NCI-H510A (cell line): ENCODE data around the gene FGF16.
"Not testable (repeated sequence)": the region's sequence is repeated elsewhere in the genome, so short reads cannot be mapped to it uniquely, and the experiment has no call there.

Experiments used
- DNase-seq: peaks from one replicate; lab custom pipeline; 2025; lab: John Stamatoyannopoulos, UW

Gene FGF16

DNA sequence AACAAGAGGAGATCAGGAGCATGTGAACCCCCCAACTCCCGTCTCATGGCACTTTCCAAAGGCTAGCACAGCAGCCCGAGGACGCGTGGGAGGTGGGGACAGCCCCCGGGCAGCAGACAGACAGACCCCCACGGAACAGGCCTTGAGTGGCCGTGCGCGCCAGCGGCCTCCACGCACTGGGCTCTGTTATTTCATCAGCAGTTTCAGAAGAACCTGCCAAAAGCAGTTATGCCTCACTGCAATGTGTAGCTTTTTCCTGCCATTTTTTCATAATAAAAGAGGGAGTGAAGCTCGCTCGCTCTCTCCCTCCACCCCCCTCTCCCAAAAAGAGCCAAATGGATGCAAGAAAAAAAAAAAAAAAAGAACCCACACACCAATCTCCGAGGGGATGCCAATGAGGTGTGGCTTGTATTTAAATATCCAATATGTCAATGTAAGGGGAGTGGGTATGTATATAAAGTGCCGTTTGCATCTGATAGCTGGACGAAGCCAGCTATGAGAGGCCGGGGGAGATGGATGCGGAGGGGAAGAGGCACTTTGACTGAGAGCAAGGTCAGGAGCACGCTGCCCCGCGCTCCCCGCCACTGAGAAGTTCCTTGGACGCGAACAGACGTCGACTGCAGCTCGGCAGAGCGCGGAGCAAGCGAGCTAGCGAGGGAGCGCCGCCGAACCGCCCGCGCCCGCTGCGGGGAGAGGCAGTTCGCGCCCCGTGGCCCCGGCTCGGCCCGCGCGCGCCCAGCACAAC is at the start of gene FGF16:
FGF16 (plus strand) TSS at position 482 of the 745 bp plus-strand sequence. CDS start 286 bp downstream, outside the sequence.
- DNase-seq, result no peak

DNA sequence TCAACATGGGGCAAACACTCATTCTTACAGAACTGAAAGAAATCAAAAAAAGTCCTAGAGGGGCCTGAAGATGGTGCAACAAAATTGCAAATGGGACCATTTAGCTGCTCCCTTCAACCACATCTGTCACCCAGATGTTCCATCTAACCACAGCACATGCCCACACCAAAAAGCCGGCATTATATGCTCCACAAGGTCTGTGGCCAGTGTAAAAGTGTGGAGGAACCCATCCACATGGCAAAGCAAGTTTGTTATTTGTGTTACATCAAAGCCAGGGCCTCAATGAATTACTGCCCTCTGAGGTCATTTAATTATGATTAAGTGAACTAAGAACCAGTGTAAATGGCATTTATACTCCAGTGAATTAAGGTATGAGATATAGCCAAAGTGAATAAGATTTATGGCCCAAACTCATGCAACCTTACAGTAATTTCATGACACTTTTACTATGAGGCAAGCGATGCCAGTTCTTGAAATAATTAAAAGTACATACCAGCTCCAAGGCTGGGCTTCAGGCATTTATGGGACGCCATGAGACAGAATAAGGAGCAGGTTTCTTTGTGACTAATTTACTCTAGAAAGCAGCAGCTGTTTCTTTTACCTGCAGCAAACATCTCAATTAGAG is 48.7 kb upstream of the FGF16 start:
- no peak for DNase-seq

DNA sequence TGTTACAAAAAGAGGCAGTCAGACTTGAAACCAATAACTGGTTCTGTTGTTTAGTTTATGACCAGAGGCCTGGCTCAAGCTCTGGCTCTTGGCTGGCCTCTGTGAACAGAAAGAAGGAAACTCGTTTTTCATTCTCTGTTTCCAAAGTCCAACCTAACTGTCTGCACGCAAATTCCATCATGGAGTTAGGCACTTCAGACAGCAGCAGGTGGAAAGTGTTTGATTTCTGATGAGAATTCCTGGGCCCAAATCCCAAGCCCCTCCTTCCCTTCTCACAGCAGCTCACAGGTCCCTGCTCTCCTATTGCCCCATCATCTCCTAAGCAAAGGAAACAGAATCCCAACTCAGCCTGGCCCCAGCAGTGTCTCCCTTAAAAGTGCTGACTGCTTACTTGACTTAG is 42.8 kb upstream of the FGF16 start:
- DNase-seq, result no peak

DNA sequence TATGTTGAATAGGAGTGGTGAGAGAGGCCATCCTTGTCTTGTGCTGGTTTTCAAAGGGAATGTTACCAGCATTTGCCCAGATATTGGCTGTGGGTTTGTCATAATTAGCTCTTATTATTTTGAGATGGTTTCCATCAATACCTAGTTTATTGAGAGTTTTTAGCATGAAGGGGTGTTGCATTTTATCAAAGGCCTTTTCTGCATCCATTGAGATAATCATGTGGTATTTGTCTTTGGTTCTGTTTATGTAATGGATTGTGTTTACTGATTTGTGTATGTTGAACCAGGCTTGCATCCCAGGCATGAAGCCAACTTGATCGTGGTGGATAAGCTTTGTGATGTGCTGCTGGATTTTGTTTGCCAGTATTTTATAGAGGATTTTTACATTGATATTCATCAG is 39.4 kb upstream of the FGF16 start:
- DNase-seq, result not testable (repeated sequence)

DNA sequence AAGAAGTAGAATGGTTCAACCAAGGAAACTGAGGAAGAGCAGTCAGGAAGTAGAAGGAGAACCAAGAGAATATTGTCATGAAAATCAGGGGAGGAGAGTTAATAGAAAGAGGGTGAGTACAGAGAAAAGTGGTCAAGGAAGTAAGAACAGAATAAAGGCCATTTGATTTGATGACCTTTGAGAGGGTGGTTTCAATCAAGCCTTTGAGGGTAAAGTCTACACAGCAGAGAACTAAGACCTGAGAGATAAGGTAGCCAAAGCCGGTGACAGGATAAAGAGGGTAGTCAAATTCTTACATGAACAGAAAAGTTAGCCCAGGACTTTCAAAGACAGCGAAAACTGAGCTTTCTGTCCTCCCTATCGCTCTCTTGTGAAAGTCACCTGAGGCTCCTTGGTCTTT is 34.6 kb upstream of the FGF16 start:
- no peak for DNase-seq

DNA sequence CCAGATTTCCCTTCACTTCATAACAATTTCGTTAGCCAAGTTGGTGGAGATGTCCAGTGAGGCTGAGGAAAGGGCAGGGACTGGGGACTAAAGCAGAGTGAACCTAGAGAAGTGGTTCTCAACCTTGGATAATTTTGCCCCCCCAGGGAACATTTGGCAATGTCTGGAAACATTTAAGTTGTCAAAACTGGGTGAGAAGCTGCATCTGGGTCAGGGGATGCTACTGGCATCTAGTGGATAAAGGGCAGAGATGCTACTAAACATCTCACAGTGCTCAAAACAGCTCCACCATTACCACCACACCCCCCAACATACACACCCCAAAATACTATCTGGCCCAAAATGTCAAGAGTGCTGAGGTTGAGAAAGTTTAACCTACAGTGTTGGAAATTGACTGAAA is 32.0 kb upstream of the FGF16 start:
- DNase-seq, result no peak

DNA sequence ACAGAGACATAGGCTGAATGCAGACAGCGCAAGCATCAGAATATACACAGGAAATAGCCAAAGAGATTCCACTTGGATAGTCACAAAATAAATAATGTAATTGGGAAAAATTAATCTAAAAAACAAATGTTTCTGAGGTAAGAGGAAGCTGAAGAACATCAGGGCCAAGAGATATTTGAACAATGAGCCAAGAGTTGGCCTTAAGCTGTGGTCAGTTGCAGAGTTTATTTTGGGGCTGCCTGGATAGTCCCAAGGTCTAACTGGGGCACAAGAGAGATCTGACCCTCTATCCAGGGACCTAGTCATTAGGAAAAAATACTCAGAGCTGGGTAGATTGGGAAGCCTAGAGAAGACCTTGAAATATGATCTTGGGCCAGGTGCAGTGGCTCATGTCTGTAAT is 31.3 kb upstream of the FGF16 start:
- no peak for DNase-seq

DNA sequence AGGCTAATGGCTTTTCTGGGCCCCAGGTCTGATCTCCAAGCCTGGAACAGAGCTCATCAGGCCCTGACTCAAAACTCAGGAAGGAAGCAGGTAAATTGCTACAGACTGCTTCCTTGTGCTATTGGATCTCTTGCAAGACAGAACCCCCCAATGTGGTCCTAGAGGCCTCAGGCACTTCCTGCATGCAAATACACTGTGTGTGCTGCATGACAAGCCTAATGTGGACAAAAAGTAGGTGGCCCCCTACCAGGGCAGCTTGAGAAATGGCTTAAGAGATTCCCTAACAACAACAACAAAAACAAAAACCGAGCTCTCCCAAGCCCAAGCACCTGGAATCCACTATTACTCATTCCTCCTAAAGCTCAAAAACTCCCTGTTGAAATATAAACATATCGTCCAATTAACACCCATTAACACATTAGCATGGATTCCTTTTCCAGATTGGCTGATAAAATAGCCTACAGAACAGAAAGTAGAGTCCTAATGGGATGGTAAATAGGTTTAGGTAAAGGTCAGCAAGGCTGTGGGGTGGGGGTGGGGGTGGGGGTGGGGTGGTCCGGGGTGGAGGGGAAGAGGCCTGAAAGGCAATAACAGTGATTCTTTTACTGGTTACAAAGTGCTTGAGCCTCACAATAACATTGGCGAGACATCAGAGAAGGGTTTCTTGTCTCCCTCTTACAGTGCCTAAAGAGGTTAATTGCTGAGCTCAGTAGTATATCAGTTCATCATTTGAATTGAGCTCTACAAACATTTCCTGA is 24.1 kb upstream of the FGF16 start:
- DNase-seq, result no peak

DNA sequence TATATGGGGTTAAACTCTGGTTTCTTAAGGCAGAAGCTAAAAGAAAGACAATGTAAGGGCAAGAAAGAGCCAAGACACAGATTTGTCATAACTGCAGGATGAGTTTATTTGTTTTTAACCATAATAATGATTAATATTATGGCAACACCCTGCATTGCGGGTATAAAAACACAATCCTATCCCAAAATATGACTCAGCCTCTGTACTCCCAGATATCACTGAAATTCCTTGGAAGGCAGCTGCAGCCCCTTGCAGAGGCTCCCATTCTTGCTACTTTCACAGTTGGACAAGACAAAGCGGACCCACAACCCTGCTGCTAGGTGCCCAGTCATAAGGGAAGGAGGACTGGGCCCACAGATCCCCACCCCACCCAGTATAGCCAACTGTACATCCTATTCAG is 20.4 kb upstream of the FGF16 start:
- no peak for DNase-seq

DNA sequence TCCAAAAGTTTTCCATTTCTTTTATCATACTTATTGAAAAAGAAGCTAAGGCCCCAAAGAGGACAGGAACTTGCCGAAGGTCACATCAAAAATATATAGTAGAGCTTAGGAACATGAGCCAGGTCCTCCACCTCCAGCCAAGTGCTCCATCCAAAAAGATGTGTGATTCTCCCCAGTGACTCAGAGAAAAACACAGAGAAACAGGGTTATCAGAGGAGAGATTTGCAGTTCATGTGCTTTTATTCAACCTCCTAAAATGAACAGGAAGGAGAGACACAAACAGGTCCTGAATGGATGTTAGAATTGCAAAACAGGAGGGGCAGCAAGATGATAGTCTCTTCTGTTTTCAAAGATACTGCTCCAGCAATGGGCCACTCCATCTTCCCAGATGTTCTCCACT is 19.6 kb upstream of the FGF16 start:
- no peak for DNase-seq

DNA sequence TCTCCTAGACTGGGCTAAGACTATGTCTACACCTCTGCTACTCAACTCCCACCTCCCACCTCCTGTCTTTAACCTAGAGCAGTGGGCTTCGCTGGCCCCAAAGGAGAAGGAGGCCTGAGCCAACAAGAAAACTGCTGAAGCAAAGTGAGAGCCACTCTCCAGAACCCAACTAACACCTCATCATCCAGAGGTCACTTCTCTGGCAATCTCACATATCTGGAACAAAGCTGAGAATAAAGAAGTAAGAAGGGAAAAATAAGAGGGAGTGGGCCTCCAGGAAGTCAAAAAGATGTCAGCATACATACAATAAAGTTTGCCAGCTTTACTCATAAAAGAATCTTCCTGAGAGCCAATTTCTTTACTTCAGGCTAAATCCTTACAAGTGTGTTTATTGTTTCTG is 18.6 kb upstream of the FGF16 start:
- no peak for DNase-seq

DNA sequence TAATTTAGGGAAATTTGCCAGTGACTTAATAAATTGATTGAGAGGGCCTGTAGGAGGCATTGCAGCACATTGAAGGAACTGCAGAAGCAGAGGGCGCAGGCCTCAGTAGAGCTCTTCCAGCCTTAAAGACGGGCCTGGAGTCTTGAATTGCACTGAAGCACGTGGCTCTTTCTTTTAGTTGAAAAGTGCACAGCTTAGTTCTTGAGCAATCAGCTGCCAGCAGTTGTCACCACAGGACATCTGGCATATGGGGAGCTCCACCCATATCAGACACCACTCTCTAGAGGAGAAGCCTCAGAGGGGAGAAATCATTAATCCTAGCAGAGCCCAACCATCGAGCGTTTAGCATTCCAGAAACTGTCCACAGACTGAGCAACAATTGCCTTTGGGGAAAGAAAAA is 16.0 kb upstream of the FGF16 start:
- no peak for DNase-seq

DNA sequence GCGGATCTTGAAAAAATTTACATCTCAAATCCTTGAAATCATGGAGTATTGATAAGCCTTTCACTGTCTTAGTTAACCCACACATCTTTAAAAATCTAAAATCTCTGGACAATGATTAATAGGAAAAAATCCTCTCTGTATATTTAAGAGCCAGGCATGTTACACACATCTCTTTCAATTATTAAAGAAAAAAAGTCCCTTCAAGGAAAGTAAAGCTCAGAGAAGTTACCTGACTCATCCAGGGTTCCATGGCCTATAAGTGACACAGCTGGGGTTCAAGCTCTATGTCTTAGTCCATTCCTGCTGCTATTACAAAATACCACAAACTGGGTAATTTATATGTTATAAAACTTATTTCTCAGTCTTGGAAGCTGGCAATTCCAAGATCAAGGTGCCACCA is 14.2 kb upstream of the FGF16 start:
- DNase-seq, result no peak

DNA sequence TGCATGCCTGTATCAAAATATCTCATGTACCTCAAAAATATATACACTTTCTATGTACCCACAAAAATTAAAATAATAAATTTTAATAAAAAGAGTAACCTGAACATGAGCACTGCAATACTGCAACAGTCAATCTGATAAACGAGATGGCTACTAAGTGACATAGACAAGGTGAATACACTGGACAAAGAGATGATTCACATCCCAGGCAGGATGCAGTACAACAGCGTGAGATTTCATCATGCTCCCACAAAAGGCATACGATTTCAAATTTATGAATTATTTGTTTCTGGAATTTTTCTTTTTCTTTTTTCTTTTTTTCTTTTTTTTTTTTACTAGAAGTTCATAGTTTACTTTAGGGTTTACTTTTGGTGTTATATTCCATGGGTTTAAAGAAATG is 12.2 kb upstream of the FGF16 start:
- no peak for DNase-seq

DNA sequence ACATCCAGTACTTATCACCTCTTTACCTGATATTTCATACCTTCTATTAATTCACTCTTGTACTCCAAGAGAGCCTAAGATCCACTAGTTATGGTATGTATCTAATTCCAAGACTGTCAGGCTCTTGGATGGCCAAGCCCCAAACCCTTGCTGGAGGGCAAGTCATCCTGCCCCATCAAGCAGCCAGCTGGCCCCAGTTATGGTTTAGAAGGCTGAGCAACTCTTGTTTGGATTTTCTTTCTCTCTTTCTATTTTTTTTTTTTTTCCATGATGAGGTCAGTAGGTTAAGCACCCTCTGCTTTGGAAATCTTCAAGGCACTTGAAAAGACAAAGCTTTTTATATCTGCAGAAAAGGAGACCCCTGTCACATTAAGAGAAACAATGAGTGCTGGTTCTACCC is 10.9 kb upstream of the FGF16 start:
- no peak for DNase-seq

DNA sequence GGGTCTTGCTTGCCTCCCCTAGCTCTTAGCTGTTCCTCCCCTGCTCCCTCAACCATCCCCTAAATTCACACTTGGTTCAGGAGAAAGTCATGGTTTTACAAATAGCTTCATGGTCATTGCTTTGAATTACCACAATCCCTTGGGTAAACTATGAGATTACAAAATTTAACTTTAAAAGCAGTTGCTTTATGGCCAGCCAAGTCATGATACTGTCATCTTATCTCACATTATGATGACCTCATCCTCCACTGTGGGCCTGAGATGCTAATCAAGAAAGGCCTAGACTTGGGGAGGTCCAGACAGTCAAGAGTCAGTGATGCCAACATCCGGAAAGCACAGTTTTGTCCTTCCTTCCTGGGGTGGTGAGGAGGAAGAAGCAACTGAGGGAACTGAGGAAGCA is 10.5 kb upstream of the FGF16 start:
- no peak for DNase-seq

DNA sequence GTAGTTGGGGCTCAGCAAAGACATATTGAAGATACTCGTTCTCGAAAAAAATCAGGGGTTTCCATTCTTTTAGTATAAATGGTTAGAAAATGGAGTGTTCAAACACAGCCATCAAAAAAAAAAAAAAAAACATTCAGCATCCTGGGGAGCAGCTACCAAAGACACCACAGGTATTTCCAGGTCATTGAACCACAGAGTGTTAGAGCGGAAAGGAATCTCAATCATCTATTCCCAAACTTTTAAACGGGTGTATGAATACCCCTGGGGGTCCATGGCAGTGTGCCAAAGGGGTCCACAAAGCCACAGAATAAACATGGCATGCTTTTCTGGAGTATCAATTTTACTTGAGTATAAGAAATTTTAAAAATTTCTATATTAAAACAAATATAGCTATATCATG is 6.9 kb upstream of the FGF16 start:
- no peak for DNase-seq

DNA sequence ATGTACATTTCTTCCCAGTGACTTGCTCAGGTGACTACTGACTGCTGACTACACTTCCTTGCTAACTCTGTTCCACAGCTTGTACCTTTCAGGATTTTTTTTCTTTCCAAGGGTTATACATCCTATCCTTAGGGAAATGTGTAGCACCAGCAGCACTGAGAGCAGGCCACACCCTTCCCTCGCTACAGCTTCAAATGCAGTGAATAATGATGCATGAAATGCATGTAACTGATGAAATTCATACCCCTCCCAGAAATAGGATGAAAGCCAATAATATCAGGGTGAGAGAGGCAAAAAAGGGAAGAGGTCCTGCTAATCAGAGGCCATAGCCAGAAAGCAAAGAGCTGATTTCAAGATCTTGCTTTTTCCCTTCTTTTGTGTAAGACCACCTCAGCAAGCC is 6.2 kb upstream of the FGF16 start:
- DNase-seq, result no peak

DNA sequence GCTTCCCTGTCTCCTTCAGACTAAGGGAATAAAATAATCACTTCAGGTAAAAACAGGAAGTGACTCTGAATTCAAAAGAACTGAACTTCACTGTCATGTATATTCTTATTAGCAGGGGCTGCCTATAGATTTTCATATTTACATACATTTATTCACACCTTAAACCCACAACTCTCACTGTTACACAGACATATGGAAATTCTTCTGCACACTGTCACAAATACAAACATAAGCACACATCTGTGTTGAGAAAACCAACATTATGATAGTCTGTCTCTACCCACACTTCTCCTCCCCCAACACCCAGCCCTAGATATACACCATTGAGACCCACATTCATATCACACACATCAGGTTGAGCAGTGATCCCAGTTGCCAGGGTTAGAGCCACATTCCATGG is 5.7 kb upstream of the FGF16 start:
- DNase-seq, result no peak

DNA sequence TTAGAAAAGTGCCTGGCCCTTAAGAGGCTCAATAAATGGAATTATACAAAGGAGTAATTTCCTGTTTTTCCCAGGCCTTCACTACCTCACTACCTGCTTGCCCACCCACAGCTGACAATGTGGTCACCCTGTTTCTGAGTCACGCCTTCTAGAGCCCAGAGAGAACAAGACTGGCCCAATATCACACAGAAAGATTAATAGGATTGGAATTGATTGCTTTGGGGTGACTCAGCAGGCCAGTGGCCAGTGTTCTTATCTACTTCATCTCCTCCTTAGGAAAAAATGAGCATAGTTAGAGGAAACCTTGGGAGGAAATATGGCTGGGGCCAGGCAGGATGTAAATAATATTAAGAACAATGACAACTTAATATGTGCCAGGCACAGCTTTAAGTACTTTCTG is 4.5 kb upstream of the FGF16 start:
- DNase-seq, result no peak

DNA sequence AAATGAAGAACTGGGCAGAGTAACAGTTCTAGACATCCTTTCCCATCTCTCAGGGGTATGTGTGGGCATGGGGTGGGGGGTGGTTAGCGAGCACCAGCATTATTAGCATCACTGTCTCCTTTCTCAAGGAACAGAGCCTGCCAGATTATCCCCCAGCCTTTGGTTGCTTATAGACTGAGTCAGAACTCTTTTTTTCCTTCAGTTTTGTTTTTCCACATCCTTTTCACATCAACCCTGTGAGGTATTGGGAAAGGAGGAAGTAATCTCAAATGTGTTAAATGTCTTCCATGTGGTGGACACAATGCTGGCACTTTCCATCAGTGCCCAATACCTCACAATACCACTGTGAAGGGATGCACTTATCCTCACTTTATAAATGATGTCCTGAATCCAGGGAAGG is 3.1 kb upstream of the FGF16 start:
- no peak for DNase-seq

DNA sequence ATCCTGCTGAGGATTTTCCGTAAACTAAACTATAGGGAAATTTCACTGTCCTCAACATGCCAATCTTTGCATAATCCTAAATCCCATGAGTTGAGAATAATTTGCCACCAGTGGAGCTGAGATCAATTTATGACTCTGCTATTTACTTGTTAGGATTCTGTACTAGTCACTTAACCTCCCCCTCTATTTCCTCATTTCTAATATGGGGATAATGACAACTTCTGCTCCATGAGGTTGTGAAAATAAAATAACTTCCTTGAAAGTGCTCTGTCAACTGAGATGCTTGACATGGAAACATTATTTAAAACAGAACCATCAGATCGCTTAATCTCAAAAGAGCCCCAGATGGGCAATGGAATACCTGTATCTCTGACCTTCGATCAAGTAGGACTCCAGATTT is 2.6 kb upstream of the FGF16 start:
- no peak for DNase-seq

DNA sequence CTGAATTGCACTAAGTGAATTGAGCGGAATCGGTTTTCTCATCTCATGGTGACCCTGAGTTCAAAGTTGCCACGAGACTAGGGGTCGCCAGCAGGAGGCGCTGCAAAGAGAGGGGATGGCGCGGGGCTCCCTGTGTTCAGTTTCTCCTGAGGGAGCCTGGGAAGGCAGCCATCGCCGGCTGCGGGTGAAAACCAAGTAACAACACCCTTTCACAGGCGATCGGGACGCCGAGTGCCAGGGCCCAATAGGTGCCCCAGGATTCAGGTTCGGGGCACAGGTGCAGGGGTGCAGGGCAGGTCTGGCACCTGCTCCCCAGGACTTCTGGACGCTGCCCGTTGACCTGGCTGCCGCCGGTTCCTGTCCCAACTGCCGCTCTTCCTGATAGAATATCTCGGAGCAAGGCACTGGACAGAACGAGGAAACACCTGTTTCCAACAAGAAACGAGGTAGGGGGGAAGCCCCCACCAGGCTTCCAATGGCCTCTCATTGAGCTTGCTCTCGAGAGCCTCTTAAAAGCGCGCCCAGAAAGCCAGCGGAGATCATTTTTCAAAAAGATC is 1.1 kb upstream of the FGF16 start:
- DNase-seq, result no peak
